HepG2 (cell line): ENCODE results near the gene SERPINA9. TPM values are rescaled to one million over a fixed set of nuclear protein-coding genes. Genes with fewer than 3 reads are reported as not detected.

ENCODE experiments used
- ATAC-seq: fragments of 200-7000 bp; cut with Tn5 transposase; 3 replicates; pipeline ENCODE4 v1.9.1; 2020; ENCODE audit warnings: mild to moderate bottlenecking, moderate library complexity
- BruUV-seq: library from RNA; stranded (reverse); fragments of 400-500 nt; replicated peaks from 2 replicates; lab custom pipeline; 2021; lab: Mats Ljungman, UMichigan
- CTCF ChIA-PET: fragments of 300-600 bp; formaldehyde crosslinking; extraction: SDS; loops from one replicate; lab custom pipeline; 2021; ENCODE audit warnings: low total read pairs, inconsistent platforms, low intra/inter-chr PET ratio; lab: Yijun Ruan, JAX
- POLR2A ChIA-PET: fragments of 350-600 bp; sonication (Branson Sonifier 250); formaldehyde crosslinking; loops from one replicate; lab custom pipeline; 2020; ENCODE audit warnings: antibody characterized with exemption, inconsistent platforms; lab: Yijun Ruan, JAX
- DNase-seq: peaks from one replicate; pipeline ENCODE4 v3.0.0-alpha.2; 2015; ENCODE audit warnings: low spot score
- FAIRE-seq: peaks from 3 replicates; lab custom pipeline; 2011; peaks lifted over from hg19 to GRCh38; lab: Jason Lieb, UNC
- H2AFZ ChIP-seq: one replicate; pipeline ENCODE4 v1.6.1; 2011; ENCODE audit warnings: low read length, inconsistent platforms
- H3K27ac ChIP-seq: fragments of 300-600 bp; 3 replicates; pipeline ENCODE4 v1.8.0; 2011; ENCODE audit warnings: mixed run types, mild to moderate bottlenecking, mixed read lengths, low read length, inconsistent platforms; ENCODE audit not compliant: insufficient read depth; ENCODE audit errors: extremely low read length
- H3K27me3 ChIP-seq, 2 experiments: fragments of 200-600 bp in 1 of 2; 2 replicates in 1 of 2; 3 replicates in 1 of 2; pipeline versions ENCODE4 v1.6.0 to v1.8.0; 2011; ENCODE audit warnings: low read length in 2 of 2, mild to moderate bottlenecking in 2 of 2, moderate library complexity in 2 of 2, inconsistent platforms in 1 of 2; ENCODE audit not compliant: insufficient read depth in 2 of 2, control insufficient read depth in 1 of 2
- H3K36me3 ChIP-seq, 2 experiments: fragments of 200-600 bp in 1 of 2; replicated peaks in 1 of 2; 2 replicates in 1 of 2; 3 replicates in 1 of 2; pipeline versions ENCODE4 v1.5.1 to v1.8.0; 2011; ENCODE audit warnings: low read length in 2 of 2, inconsistent platforms in 1 of 2; ENCODE audit not compliant: insufficient read depth in 2 of 2, control insufficient read depth in 1 of 2
- H3K4me1 ChIP-seq: 2 replicates; pipeline ENCODE4 v1.5.1; 2012; ENCODE audit warnings: low read length, inconsistent platforms; ENCODE audit not compliant: insufficient read depth
- H3K4me2 ChIP-seq: 2 replicates; pipeline ENCODE4 v1.6.0; 2011; ENCODE audit warnings: low read depth, low read length, inconsistent platforms
- H3K4me3 ChIP-seq, 3 experiments: fragments of 200-600 bp in 1 of 3; sonication (generic), shearing (Covaris generic) in 1 of 3; replicated peaks in 1 of 3; 2 replicates each; pipeline ENCODE4 v1.5.1; 2011 to 2016; ENCODE audit warnings: low read length in 3 of 3, inconsistent platforms in 2 of 3, low read depth in 2 of 3, mild to moderate bottlenecking in 2 of 3, control low read depth in 1 of 3, mixed read lengths in 1 of 3; ENCODE audit not compliant: insufficient read depth in 1 of 3
- H3K79me2 ChIP-seq: one replicate; pipeline ENCODE4 v1.6.1; 2011; ENCODE audit warnings: low read length, inconsistent platforms; ENCODE audit not compliant: insufficient read depth
- H3K9ac ChIP-seq: 2 replicates; pipeline ENCODE4 v1.6.0; 2011; ENCODE audit warnings: mild to moderate bottlenecking, low read depth, low read length, inconsistent platforms; ENCODE audit not compliant: insufficient read depth
- H3K9me3 ChIP-seq: 2 replicates; pipeline ENCODE4 v1.5.1; 2012; ENCODE audit warnings: mild to moderate bottlenecking, low read length
- H4K20me1 ChIP-seq: 2 replicates; pipeline ENCODE4 v1.6.0; 2011; ENCODE audit warnings: inconsistent platforms, mild to moderate bottlenecking, low read length, moderate library complexity; ENCODE audit not compliant: insufficient read depth
- FOXP4 ChIP-seq: sonication (generic); formaldehyde crosslinking; IDR thresholded peaks from 2 replicates; pipeline ENCODE4 v1.4.0; 2020; ENCODE audit warnings: missing genetic modification reagents
- IKZF1 ChIP-seq: fragments of 450-650 bp; IDR thresholded peaks from 2 replicates; pipeline ENCODE4 v1.7.1; 2016
- MAFK ChIP-seq, 2 experiments: IDR thresholded peaks in 1 of 2; conservative IDR thresholded peaks in 1 of 2; 2 replicates each; pipeline ENCODE4 v1.6.1; 2011; ENCODE audit warnings: improper control_type of control experiment in 2 of 2, low read length in 2 of 2
- NFE2 ChIP-seq: sonication (generic); formaldehyde crosslinking; IDR thresholded peaks from 2 replicates; pipeline ENCODE4 v1.4.0; 2020; ENCODE audit warnings: missing genetic modification reagents
- POLR2A ChIP-seq, 2 experiments: IDR thresholded peaks; 2 replicates each; pipeline ENCODE4 v1.6.1; 2011; ENCODE audit warnings: low read depth in 2 of 2, low read length in 2 of 2, mild to moderate bottlenecking in 1 of 2, moderate library complexity in 1 of 2; ENCODE audit not compliant: insufficient read depth in 1 of 2
- SKIL ChIP-seq: sonication (generic); formaldehyde crosslinking; IDR thresholded peaks from 2 replicates; pipeline ENCODE4 v1.8.0; 2022; ENCODE audit warnings: missing genetic modification reagents, mild to moderate bottlenecking, moderate library complexity, borderline replicate concordance
- SMARCC2 ChIP-seq: fragments of 450-650 bp; IDR thresholded peaks from 2 replicates; pipeline ENCODE4 v1.6.1; 2017; ENCODE audit warnings: antibody characterized with exemption, mild to moderate bottlenecking
- UBTF ChIP-seq: sonication (generic); formaldehyde crosslinking; IDR thresholded peaks from 2 replicates; pipeline ENCODE4 v1.4.0; 2020; ENCODE audit warnings: mild to moderate bottlenecking, missing genetic modification reagents
- ZNF558 ChIP-seq: sonication (generic); formaldehyde crosslinking; IDR thresholded peaks from 2 replicates; pipeline ENCODE4 v1.9.0; 2022; ENCODE audit warnings: mild to moderate bottlenecking, missing genetic modification reagents, borderline replicate concordance
- ZNF563 ChIP-seq: sonication (generic); formaldehyde crosslinking; IDR thresholded peaks from 2 replicates; pipeline ENCODE4 v1.8.0; 2022; ENCODE audit warnings: mild to moderate bottlenecking, moderate library complexity, missing genetic modification reagents
- ZNF790 ChIP-seq: sonication (generic); formaldehyde crosslinking; IDR thresholded peaks from 2 replicates; pipeline ENCODE4 v1.8.0; 2022; ENCODE audit warnings: missing genetic modification reagents, mild to moderate bottlenecking, borderline replicate concordance
- ZNF792 ChIP-seq: IDR thresholded peaks from 2 replicates; pipeline ENCODE4 v1.6.1; 2016
- ZNF83 ChIP-seq: sonication (generic); formaldehyde crosslinking; IDR thresholded peaks from 2 replicates; pipeline ENCODE4 v1.4.0; 2020; ENCODE audit warnings: missing genetic modification reagents, mild to moderate bottlenecking, borderline replicate concordance
- WGBS: methylation state at CpG from one replicate; pipeline ENCODE4 v1.1.6; 2017; ENCODE audit warnings: low lambda C conversion rate; 5-methylcytosine and 5-hydroxymethylcytosine counted together
- in situ Hi-C: cut with HindIII; loops from 2 replicates; pipeline ENCODE4 v1.10.0; 2017; ENCODE audit warnings: low pct_unique_long_range_greater_than_20kb; ENCODE audit not compliant: extremely low pct_ligation_motif_present
- intact Hi-C: fragments of 100-400 bp; cut with micrococcal nuclease; formaldehyde crosslinking; loops from one replicate; pipeline ENCODE4 v1.10.0; 2022; ENCODE audit not compliant: unreplicated experiment
- polyA plus RNA-seq, 8 experiments: library from polyadenylated mRNA; depleted of rRNA in 3 of 8; stranded (reverse) in 7 of 8; unstranded in 1 of 8; fragments of >200 nt; fragmentation: Illumina TruSeq in 4 of 8; extraction: Trizol in 4 of 8; gene quantifications; 2 replicates each; pipeline versions ENCODE4 v1.2.1 to v1.2.3, GENCODE V29; 2011 to 2016; ENCODE audit warnings: low read depth in 4 of 8, missing spikeins in 1 of 8, mixed read lengths in 1 of 8; ENCODE audit not compliant: insufficient read depth in 1 of 8
- total RNA-seq, 5 experiments: library from RNA; depleted of rRNA; stranded (reverse); fragments of >200 nt; fragmentation: Illumina TruSeq; extraction: Trizol; gene quantifications; 2 replicates each; pipeline ENCODE4 v1.2.3, GENCODE V29; 2016; ENCODE audit warnings: low read depth in 1 of 5

Gene SERPINA9
- total and polyA plus RNA-seq, 2 of the 13 experiments (the other 11 are each of a cell fraction or from before 2014, with no cell fraction given): 0.21 TPM; not detected in 1

GRCh38 chr14:94498215-94498614, 22.2 kb upstream of the SERPINA9 start:
- no peaks in the 10 kb centered on the region for H3K79me2 ChIP-seq
- ATAC-seq (no peak), FAIRE-seq (no peak), DNase-seq (no peak)
- CTCF ChIA-PET: no interaction called here
- in situ Hi-C loops: no loop called here
- H3K9ac ChIP-seq: no peak overlapping the region
- no peaks in the 10 kb centered on the region for H3K27me3 ChIP-seq
- intact Hi-C loops: loop anchor here (2.0 kb wide), 1 partner anchor 15 kb away; no protein-coding TSS in a partner anchor
- no TSS peak for BruUV-seq
- peaks cover 0 to 2% of the 10 kb centered on the region in 2 experiments; a peak in 2 of 5 replicates for H3K36me3 ChIP-seq
- H3K4me1 ChIP-seq: peaks cover 42% of the 10 kb centered on the region
- no peaks in the 10 kb centered on the region for H4K20me1 ChIP-seq
- TF ChIP-seq UBTF (CRISPR knock-in tag) (no peak), POLR2A (IDR thresholded peaks at IDR 0.05; ENCODE audit: insufficient read depth in 1 of 2, low read depth in 2 of 2, low read length in 2 of 2) (0 out of 4 replicates have a peak, but pooled peaks of 1 of the 2 experiments have one; percentile 11), MAFK (conservative IDR thresholded peaks at IDR 0.05 in 1 of 2, IDR thresholded peaks at IDR 0.05 in 1 of 2; ENCODE audit: low read length in 2 of 2) (peak; percentile 20 to 72; a peak in 2 of 4 replicates), ZNF790 (CRISPR knock-in tag) (no peak)
- 84% methylated on average over 3 of the region's 3 CpGs for WGBS
- POLR2A ChIA-PET: no interaction called here
- H3K4me2 ChIP-seq: no peak overlapping the region
- H3K27ac ChIP-seq: no peak overlapping the region
- no peak overlapping the region for H3K4me3 ChIP-seq
- H2AFZ ChIP-seq: no peak overlapping the region
- H3K9me3 ChIP-seq: no peaks in the 10 kb centered on the region

- no peak for FAIRE-seq
- ChIA-PET POLR2A (no interaction called here), CTCF (no interaction called here)
- H3K9ac ChIP-seq: no peak overlapping the region
- no TSS peak for BruUV-seq
- in situ Hi-C loops: no loop called here
- H3K4me1 ChIP-seq: peaks cover 45% of the 10 kb centered on the region
- H4K20me1 ChIP-seq: no peaks in the 10 kb centered on the region
- H3K9me3 ChIP-seq: no peaks in the 10 kb centered on the region
- no peak overlapping the region for H3K27ac ChIP-seq
- WGBS: 98% methylated on average over 4 of the region's 4 CpGs
- no peak overlapping the region for H3K4me3 ChIP-seq
- no peaks in the 10 kb centered on the region for H3K79me2 ChIP-seq
- H3K36me3 ChIP-seq: peaks cover 0 to 2% of the 10 kb centered on the region in 2 experiments; a peak in 2 of 5 replicates
- no peak overlapping the region for H2AFZ ChIP-seq
- no peaks in the 10 kb centered on the region for H3K27me3 ChIP-seq
- no peak for DNase-seq
- H3K4me2 ChIP-seq: no peak overlapping the region
- ATAC-seq: no peak
- intact Hi-C loops: no loop called here
- TF ChIP-seq SKIL (CRISPR knock-in tag): no peak
- TF ChIP-seq ZNF563: no peak
- no peak for TF ChIP-seq SMARCC2
- TF ChIP-seq ZNF558: no peak
- no peak for TF ChIP-seq FOXP4 (CRISPR knock-in tag)
- no peak for TF ChIP-seq IKZF1
- no peak for TF ChIP-seq ZNF83
- TF ChIP-seq NFE2 (CRISPR knock-in tag): no peak
- TF ChIP-seq ZNF792 (CRISPR knock-in tag): no peak
Measured at GRCh38 chr14:94494085-94494484, 18.1 kb upstream of the SERPINA9 start.
